Testis (tissue), 2 donors: ENCODE data around the gene HSDL1.

Source experiments
- CTCF ChIP-seq, 3 experiments: fragments of 450-650 bp in 2 of 3; fragments of 200-600 bp in 1 of 3; sonication (generic) in 1 of 3; IDR thresholded peaks; one replicate each; pipeline ENCODE4 v1.5.1; 2016 to 2019; ENCODE audit warnings: antibody characterized with exemption in 3 of 3, mild to moderate bottlenecking in 2 of 3, moderate library complexity in 1 of 3
- POLR2A ChIP-seq: fragments of 450-650 bp; IDR thresholded peaks from one replicate; pipeline ENCODE4 v1.6.1; 2017; ENCODE audit warnings: antibody characterized with exemption, mild to moderate bottlenecking, moderate library complexity

- TF ChIP-seq CTCF (IDR thresholded peaks at IDR 0.05), result no peak
- TF ChIP-seq POLR2A, result no peak
Observed at GRCh38 chr16:84138500-84138823, 6.5 kb downstream of the HSDL1 start.
